Esophagus mucosa (tissue), 1 donor: Measurements from ENCODE around the gene RP2. TPM values are rescaled to one million over a fixed set of nuclear protein-coding genes. Genes with fewer than 3 reads are reported as not detected.
A peak's percentile ranks its signal among the peaks of the same experiment; 100 is the strongest.

Experiments
- ATAC-seq: fragments of 200-7000 bp; cut with Tn5 transposase; one replicate; pipeline ENCODE4 v1.9.1; 2020
- total RNA-seq: library from RNA; stranded (reverse); gene quantifications from one replicate; pipeline ENCODE4 v1.2.4, GENCODE V29; 2023
- donor health status: DM: yes; HTN: yes; CAD: no.

RP2 gene
- total RNA-seq, 1 donor from 2014 or later, result 8.4 TPM

- ATAC-seq, result no peak
Measured at GRCh38 chrX:46922611-46923010, 85.8 kb downstream of the RP2 start.

DNA sequence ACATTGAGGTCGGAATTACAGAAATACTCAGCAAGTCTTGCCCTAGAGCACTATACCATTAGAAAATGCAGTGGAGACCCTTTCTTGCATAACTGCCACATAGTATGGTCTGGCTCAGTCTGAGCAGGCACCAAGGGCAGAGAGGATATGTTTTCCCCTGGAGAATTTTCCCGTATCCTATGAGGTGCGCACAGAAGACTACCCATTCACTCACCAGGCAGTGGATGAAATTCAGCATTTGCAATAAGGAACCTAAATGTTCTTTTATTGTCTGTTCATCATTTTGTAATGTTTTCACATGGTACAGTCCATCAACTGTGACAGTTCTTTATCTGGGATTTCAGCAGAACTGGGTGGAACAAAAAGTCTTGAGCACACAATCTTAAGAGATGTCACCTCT is 90.9 kb downstream of the RP2 start:
- ATAC-seq, result no peak

GRCh38 chrX:46929439-46930261 is 92.8 kb downstream of the RP2 start:
- ATAC-seq, result peak; percentile 57

Other genes with a start within 250 kb of the RP2 start
- gene SLC9A7, start 77.9 kb upstream of the RP2 start, total RNA-seq, result 6.3 TPM
- 4.9 TPM for gene JADE3, start 75.4 kb downstream of the RP2 start, total RNA-seq
- 0.20 TPM for gene RGN, start 241.4 kb downstream of the RP2 start, total RNA-seq